Neural cell (in vitro differentiated cells): Measurements from ENCODE around the gene MYCBPAP. TPM values are rescaled to one million over a fixed set of nuclear protein-coding genes. Genes with fewer than 3 reads are reported as not detected.
"Not testable (repeated sequence)": the region's sequence is repeated elsewhere in the genome, so short reads cannot be mapped to it uniquely, and the experiment has no call there.

Source experiments
- H2AFZ ChIP-seq: fragments of 200-600, 300-800 bp; sonication (generic), shearing (Covaris generic); 2 replicates; pipeline ENCODE4 v1.6.0; 2014; ENCODE audit warnings: low read depth, mild to moderate bottlenecking, antibody characterized with exemption, low read length, moderate library complexity
- H3F3A ChIP-seq: fragments of 200-600 bp; shearing (Covaris generic); 2 replicates; pipeline ENCODE4 v1.6.1; 2016; ENCODE audit warnings: mild to moderate bottlenecking, moderate library complexity, mixed read lengths, antibody characterized with exemption, low read length; ENCODE audit not compliant: insufficient read depth, poor library complexity, severe bottlenecking
- H3K27ac ChIP-seq: fragments of 200-600, 300-800 bp; sonication (generic), shearing (Covaris generic); 2 replicates; pipeline ENCODE4 v1.5.1; 2014; ENCODE audit warnings: mild to moderate bottlenecking, low read length, moderate library complexity
- H3K27me3 ChIP-seq: fragments of 300-800, 200-600 bp; sonication (generic), shearing (Covaris generic); 2 replicates; pipeline ENCODE4 v1.6.0; 2014; ENCODE audit warnings: mild to moderate bottlenecking, low read depth, low read length, moderate library complexity; ENCODE audit not compliant: insufficient read depth
- H3K36me3 ChIP-seq: fragments of 300-800, 200-600 bp; sonication (generic), shearing (Covaris generic); 2 replicates; pipeline ENCODE4 v1.5.1; 2014; ENCODE audit warnings: mild to moderate bottlenecking, antibody characterized with exemption, low read length, moderate library complexity; ENCODE audit not compliant: insufficient read depth
- H3K4me2 ChIP-seq: fragments of 300-800, 200-600 bp; sonication (generic), shearing (Covaris generic); 2 replicates; pipeline ENCODE4 v1.6.0; 2014; ENCODE audit warnings: mild to moderate bottlenecking, low read length
- H3K4me3 ChIP-seq: fragments of 300-800, 200-600 bp; sonication (generic), shearing (Covaris generic); 2 replicates; pipeline ENCODE4 v1.5.1; 2014; ENCODE audit warnings: mild to moderate bottlenecking, low read length, moderate library complexity
- H3K79me2 ChIP-seq: fragments of 200-600 bp; shearing (Covaris generic); replicated peaks from 2 replicates; pipeline ENCODE4 v1.6.0; 2014; ENCODE audit warnings: mild to moderate bottlenecking, low read length, moderate library complexity; ENCODE audit not compliant: insufficient read depth
- H3K9ac ChIP-seq: fragments of 300-800, 200-600 bp; sonication (generic), shearing (Covaris generic); 2 replicates; pipeline ENCODE4 v1.6.1; 2016; ENCODE audit warnings: mild to moderate bottlenecking, low read length, mixed read lengths
- H3K9me2 ChIP-seq: fragments of 200-600 bp; shearing (Covaris generic); 2 replicates; pipeline ENCODE4 v1.6.1; 2016; ENCODE audit warnings: mild to moderate bottlenecking, low read length, mixed read lengths; ENCODE audit not compliant: insufficient read depth
- H3K9me3 ChIP-seq: fragments of 200-600, 300-800 bp; sonication (generic), shearing (Covaris generic); 2 replicates; pipeline ENCODE4 v1.6.1; 2016; ENCODE audit warnings: mild to moderate bottlenecking, mixed run types, low read length, moderate library complexity, mixed read lengths
- H4K20me1 ChIP-seq: fragments of 200-600 bp; shearing (Covaris generic); 2 replicates; pipeline ENCODE4 v1.6.1; 2016; ENCODE audit warnings: mild to moderate bottlenecking, mixed run types; ENCODE audit not compliant: insufficient read depth
- EP300 ChIP-seq: fragments of 450-650 bp; conservative IDR thresholded peaks from 2 replicates; pipeline ENCODE4 v1.6.1; 2014; ENCODE audit warnings: antibody characterized with exemption, mild to moderate bottlenecking, moderate library complexity; ENCODE audit not compliant: poor library complexity, severe bottlenecking
- EZH2 ChIP-seq: fragments of 200-600, 300-800 bp; shearing (Covaris generic), sonication (generic); IDR thresholded peaks from 2 replicates; pipeline ENCODE4 v1.6.1; 2014; ENCODE audit warnings: antibody characterized with exemption, low read length, borderline replicate concordance, mild to moderate bottlenecking; ENCODE audit not compliant: insufficient read depth, poor library complexity, severe bottlenecking
- MXI1 ChIP-seq: fragments of 450-650 bp; conservative IDR thresholded peaks from 2 replicates; pipeline ENCODE4 v1.6.1; 2014; ENCODE audit warnings: antibody characterized with exemption, mild to moderate bottlenecking; ENCODE audit not compliant: poor library complexity, severe bottlenecking
- POLR2AphosphoS5 ChIP-seq: IDR thresholded peaks from 2 replicates; pipeline ENCODE4 v1.6.1; 2012
- RAD21 ChIP-seq: fragments of 450-650 bp; conservative IDR thresholded peaks from 2 replicates; pipeline ENCODE4 v1.6.1; 2014; ENCODE audit warnings: antibody characterized with exemption, mild to moderate bottlenecking, moderate library complexity
- SMC3 ChIP-seq: fragments of 450-650 bp; conservative IDR thresholded peaks from 2 replicates; pipeline ENCODE4 v1.6.1; 2014; ENCODE audit warnings: antibody characterized with exemption, mild to moderate bottlenecking, moderate library complexity; ENCODE audit not compliant: poor library complexity
- TAF1 ChIP-seq: IDR thresholded peaks from 2 replicates; pipeline ENCODE4 v1.6.1; 2012; ENCODE audit warnings: low read depth
- polyA plus RNA-seq: library from polyadenylated mRNA; depleted of rRNA; stranded (reverse); fragments of >200 nt; gene quantifications from 2 replicates; pipeline ENCODE4 v1.2.3, GENCODE V29; 2014
- TF ChIP-seq, protein P1 (sequence below): IDR thresholded peaks from 2 replicates; pipeline ENCODE4 v1.6.1; 2012; ENCODE audit warnings: borderline replicate concordance
- TF ChIP-seq, protein P2 (sequence below): fragments of 450-650 bp; IDR thresholded peaks from 2 replicates; pipeline ENCODE4 v1.5.1; 2014; ENCODE audit warnings: antibody characterized with exemption, mild to moderate bottlenecking, moderate library complexity; ENCODE audit not compliant: poor library complexity, severe bottlenecking

The MYCBPAP gene
- polyA plus RNA-seq, 1 donor from 2014 or later = 0.35 TPM

DNA sequence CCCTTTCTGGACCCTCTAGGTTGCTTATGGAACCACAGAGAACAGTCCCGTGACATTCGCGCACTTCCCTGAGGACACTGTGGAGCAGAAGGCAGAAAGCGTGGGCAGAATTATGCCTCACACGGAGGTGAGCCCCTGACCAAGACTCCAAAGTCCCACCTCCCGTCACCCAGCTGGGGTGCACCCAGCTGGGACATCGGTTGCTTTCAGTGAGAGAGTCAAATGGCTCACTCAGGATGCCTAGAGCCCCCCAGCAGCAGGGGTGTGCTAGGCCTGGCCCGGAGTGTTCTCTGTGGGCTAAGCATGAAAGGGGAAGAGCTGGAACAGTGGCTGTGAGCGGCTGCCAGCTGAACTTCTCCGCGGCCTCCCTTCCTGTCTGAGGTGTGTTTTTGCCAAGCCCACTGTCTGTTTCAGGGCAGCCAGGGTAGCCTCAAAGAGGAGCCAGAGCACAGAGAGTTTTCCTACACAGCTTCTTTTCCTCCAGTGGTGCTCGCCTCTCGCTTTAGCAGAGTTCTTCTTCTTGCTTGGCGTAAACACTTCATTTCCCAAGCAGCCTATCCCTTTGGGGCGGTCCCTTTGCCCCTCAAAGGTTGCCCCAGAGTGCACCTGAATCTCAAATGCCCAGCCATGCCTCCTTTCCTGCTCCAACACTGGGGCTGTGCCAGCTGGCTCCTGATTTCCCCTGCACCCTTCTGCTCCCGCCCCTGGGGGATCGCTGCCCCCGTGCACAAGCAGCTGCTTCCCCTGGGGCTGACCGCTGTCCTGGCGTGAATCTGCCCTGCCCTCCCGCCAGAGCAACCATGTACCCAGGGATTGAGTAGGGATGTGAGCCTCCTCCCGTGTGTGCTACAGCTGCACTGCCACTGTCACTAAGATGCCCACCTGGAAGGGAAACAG is 37.0 kb upstream of the MYCBPAP start:
- Histone ChIP-seq H4K20me1 (no peaks in the 10 kb centered on the region), H2AFZ (no peak overlapping the region), H3K4me2 (no peak overlapping the region), H3K4me3 (no peak overlapping the region), H3K79me2 (no peaks in the 10 kb centered on the region), H3K9me3 (no peaks in the 10 kb centered on the region), H3K27ac (no peak overlapping the region), H3F3A (no peaks in the 10 kb centered on the region), H3K9me2 (no peaks in the 10 kb centered on the region), H3K9ac (no peak overlapping the region), H3K27me3 (peaks cover 27% of the 10 kb centered on the region), H3K36me3 (no peaks in the 10 kb centered on the region)
- TF ChIP-seq EZH2 (no peak), TAF1 (no peak), RAD21 (no peak), EP300 (no peak), SMC3 (no peak), POLR2AphosphoS5 (no peak), MXI1 (no peak)
- TF ChIP-seq, protein P1, sequence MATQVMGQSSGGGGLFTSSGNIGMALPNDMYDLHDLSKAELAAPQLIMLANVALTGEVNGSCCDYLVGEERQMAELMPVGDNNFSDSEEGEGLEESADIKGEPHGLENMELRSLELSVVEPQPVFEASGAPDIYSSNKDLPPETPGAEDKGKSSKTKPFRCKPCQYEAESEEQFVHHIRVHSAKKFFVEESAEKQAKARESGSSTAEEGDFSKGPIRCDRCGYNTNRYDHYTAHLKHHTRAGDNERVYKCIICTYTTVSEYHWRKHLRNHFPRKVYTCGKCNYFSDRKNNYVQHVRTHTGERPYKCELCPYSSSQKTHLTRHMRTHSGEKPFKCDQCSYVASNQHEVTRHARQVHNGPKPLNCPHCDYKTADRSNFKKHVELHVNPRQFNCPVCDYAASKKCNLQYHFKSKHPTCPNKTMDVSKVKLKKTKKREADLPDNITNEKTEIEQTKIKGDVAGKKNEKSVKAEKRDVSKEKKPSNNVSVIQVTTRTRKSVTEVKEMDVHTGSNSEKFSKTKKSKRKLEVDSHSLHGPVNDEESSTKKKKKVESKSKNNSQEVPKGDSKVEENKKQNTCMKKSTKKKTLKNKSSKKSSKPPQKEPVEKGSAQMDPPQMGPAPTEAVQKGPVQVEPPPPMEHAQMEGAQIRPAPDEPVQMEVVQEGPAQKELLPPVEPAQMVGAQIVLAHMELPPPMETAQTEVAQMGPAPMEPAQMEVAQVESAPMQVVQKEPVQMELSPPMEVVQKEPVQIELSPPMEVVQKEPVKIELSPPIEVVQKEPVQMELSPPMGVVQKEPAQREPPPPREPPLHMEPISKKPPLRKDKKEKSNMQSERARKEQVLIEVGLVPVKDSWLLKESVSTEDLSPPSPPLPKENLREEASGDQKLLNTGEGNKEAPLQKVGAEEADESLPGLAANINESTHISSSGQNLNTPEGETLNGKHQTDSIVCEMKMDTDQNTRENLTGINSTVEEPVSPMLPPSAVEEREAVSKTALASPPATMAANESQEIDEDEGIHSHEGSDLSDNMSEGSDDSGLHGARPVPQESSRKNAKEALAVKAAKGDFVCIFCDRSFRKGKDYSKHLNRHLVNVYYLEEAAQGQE = no peak
- TF ChIP-seq, protein P2, sequence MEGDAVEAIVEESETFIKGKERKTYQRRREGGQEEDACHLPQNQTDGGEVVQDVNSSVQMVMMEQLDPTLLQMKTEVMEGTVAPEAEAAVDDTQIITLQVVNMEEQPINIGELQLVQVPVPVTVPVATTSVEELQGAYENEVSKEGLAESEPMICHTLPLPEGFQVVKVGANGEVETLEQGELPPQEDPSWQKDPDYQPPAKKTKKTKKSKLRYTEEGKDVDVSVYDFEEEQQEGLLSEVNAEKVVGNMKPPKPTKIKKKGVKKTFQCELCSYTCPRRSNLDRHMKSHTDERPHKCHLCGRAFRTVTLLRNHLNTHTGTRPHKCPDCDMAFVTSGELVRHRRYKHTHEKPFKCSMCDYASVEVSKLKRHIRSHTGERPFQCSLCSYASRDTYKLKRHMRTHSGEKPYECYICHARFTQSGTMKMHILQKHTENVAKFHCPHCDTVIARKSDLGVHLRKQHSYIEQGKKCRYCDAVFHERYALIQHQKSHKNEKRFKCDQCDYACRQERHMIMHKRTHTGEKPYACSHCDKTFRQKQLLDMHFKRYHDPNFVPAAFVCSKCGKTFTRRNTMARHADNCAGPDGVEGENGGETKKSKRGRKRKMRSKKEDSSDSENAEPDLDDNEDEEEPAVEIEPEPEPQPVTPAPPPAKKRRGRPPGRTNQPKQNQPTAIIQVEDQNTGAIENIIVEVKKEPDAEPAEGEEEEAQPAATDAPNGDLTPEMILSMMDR = no peak

DNA sequence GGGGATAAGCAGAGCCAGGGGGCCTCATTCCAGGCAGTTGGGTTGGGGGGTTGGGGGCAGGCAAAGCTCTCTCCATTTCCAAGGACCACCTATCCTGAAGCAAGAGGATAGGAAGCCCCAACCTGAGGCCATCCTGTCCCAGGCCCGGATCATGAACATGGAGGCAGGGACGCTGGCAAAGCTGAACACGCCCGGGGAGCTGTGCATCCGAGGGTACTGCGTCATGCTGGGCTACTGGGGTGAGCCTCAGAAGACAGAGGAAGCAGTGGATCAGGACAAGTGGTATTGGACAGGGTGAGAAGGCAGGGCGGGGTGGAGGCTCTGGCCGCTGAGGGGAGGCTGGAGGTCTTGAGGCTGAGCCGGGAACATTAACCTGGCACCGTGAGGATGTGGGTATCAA is 36.0 kb upstream of the MYCBPAP start:
- no peak for TF ChIP-seq POLR2AphosphoS5
- no peak for TF ChIP-seq EZH2
- TF ChIP-seq, protein P1 = no peak
- TF ChIP-seq, protein P2 = no peak
- no peak for TF ChIP-seq MXI1
- no peak for TF ChIP-seq RAD21
- TF ChIP-seq SMC3 = no peak
- no peak for TF ChIP-seq EP300
- no peak for TF ChIP-seq TAF1
- H2AFZ ChIP-seq = no peak overlapping the region
- no peaks in the 10 kb centered on the region for H3K36me3 ChIP-seq
- no peak overlapping the region for H3K4me2 ChIP-seq
- peaks cover 27% of the 10 kb centered on the region for H3K27me3 ChIP-seq
- no peaks in the 10 kb centered on the region for H3K9me2 ChIP-seq
- H3F3A ChIP-seq = no peaks in the 10 kb centered on the region
- H3K9me3 ChIP-seq = no peaks in the 10 kb centered on the region
- no peak overlapping the region for H3K27ac ChIP-seq
- H4K20me1 ChIP-seq = no peaks in the 10 kb centered on the region
- no peak overlapping the region for H3K9ac ChIP-seq
- no peaks in the 10 kb centered on the region for H3K79me2 ChIP-seq
- no peak overlapping the region for H3K4me3 ChIP-seq

DNA sequence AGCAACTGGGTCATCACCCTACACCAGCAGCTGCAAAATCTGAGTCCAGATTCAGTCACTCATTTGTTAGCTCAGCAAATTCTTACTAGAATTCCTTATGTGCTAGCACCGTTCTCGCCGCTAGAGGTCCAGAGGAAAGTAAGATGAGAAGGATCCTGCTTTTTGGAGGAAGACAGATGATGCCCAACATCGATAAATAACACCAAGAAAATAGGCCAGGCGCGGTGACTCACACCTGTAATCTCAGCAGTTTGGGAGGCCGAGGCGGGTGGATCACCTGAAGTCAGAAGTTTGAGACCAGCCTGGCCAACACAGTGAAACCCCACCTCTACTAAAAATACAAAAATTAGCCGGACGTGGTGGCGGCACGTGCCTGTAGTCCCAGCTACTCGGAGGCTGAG is 35.5 kb upstream of the MYCBPAP start:
- peaks cover 23% of the 10 kb centered on the region for H3K27me3 ChIP-seq
- H3K4me3 ChIP-seq, H4K20me1 ChIP-seq, H3K9ac ChIP-seq, H3K79me2 ChIP-seq, H3K4me2 ChIP-seq, H3K9me2 ChIP-seq, H3F3A ChIP-seq, H3K9me3 ChIP-seq, H3K36me3 ChIP-seq, H2AFZ ChIP-seq, H3K27ac ChIP-seq: not testable (repeated sequence)
